Activated naive CD8-positive, alpha-beta T cell treated with anti-CD3 and anti-CD28 coated beads, Interleukin-2, amount 50 U/mL, for 16 hours (primary cell): ENCODE results near the gene ARHGEF40.

Experiments
- DNase-seq: peaks from one replicate; pipeline ENCODE4 v3.0.0-alpha.2; 2020; ENCODE audit warnings: low read depth, low spot score

ARHGEF40 gene

DNA sequence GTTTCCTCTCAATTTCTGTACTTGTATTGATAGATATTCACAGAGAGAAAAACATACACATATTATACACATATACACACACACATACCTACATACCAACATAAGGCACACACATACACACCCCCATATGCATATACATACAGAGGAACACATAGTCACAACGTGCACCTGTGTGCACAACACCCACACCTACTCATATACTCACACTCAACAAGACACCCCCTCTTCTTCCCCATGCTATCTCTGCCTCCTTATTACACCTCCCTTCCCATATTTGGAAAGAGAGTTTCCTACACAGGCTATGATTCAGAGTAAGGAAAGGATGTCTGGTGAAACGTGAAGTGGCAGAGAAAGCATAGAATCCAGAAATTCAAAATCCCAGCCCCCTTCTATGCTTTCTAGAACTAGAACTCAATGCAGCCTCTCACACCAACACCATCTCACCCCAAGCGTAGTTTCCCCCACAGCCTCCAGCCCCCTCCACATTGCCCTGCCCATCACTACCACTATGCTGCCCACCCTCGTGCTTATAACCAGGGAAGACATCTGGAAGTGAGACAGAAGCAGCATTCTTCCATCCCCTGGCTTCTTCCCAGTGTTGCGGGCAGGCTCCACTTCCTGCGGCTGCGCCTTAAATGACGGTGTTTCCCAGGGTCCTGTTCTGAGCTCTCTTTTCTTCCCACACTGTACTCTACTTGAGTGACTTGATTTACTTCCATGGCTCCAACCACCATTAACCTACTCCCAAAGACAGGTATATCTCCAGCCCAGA, 10.1 kb upstream of the ARHGEF40 start:
- DNase-seq: no peak

DNA sequence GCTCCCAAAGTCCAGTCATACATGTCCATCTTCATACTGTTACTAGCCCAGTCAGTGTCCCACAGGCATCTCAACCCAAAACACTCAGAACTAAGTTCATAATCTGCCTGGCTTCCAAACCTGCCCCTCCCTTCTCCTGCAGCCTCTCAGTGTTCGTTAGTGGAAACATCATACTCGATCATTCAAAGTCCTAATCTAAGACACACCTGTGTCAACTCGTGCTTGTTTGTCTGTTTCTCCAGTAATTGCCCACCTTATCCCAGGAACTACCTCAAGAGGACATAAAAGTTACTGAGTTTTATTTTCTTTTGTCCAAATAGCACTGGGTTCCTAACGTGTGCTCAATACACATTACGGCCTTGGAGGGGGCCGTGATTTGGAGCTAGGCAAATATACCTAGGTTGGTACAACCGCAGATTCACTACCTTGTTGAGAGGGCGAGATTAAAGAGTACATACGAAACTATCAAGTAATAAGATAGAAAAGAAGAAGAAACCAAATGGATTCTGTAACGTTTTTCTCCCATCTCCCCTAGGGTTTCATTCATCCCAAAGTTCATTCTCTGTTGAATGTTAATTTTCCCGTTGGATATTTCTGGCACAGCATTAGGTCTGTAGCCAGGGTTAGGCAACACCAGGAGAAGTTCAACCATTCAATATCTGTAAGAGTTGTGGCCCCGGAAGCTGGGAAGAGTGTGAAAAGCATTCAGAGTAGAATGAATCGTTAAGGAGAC, 9.3 kb upstream of the ARHGEF40 start:
- no peak for DNase-seq

DNA sequence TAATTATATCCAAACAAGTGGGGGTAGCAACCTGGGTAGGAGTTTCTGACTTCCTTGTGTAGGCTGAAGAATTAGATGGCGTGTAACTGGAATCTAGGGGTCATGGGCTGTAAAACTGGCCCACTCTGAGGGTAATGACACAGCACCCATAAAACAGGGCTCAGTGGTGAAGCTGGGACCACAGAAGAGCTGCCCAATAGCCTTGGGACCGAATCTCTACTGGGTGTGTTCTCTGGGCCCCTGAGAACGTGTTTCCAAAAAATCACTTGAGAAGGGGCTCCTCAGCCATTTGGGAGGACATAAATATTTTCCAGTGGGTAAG, 8.8 kb upstream of the ARHGEF40 start:
- no peak for DNase-seq

DNA sequence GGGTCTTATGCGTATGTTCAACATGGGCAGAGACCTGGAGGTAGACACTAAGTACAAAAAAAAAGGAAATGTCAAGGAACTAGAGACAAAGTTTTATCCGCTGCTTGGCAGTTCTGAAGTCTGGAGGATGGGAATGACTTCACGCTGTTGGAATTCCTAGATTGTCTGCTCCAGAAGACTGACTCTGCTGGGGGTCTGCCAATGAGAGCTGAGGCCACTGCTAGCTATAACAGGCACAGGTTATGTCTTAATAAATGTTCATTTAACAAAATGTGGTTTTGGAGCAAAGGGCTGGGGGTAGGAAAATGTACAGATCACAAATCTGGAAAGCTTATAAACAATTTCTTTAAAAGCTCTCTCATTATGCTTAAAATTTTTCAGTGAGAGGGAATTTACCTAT, 6.6 kb upstream of the ARHGEF40 start:
- DNase-seq: no peak

DNA sequence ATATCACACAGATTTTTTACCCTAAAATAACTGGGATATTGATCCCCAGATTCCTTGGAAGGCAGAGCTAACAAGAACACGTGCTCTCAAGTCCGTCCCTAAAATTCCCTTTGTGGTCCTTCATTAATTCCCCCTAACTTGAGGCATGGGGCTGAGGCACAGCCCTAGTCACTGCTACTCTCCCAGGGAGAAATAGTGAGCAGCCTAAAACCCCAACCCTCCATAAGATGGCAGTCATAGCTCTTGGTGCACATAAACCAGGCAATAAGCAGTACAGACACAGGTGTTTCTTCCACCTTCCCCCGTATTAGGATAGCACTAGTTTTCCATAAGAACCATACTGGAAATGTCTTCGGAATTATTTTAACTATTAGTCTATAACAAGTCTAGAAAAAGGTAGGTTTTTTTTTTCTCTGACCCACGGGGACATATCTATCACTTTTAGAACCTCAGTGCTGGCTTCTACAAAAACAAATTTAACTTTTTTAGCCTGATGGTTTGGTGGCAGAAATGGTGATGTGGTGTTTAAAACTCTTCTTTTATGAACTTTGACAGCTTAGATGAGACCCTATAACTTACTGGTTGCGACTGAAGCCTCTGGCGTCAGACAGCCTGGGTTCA, 3.1 kb upstream of the ARHGEF40 start:
- DNase-seq: no peak

DNA sequence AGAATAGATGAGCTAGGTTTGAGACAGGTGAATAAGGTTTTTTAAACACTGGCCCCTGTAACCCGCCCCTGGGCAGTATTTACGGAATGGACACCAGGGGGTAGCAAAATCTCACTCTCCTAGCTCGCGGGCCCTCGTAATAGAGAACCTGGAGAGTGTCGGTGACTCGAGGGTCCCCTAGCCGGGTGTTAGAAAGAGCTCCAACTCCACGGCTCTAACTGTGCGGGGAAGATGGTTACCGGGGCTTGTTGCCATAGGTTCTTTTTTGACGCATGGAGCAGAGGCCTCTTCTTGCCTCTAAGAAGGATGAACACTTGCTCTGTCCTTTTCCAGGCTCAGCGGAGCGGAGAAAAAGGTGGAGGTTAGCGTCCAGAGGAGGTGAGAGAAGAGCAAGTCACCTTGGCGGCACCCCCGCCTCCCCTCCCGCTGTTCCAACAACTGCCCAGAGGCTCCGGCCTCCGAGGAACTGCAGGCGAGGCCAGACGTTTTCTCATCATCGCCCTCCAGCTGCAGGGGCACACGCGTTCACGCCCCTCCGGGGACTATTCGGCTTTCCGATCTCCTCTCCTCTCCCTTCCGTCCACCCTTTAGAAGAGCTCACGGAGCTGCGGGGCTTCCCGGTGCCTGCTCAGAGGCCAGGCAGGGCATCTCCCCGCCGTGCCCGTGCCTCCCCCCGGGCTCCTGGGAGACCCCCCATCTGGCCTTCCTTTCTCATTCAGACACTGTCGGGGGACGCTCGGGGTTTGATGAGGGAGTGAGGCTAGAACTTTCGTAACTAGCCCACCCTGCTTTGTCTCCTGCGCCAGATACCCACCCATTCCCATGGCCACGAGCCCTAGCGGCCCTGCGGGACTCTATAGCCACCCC, 1.4 kb upstream of the ARHGEF40 start:
- DNase-seq: no peak

DNA sequence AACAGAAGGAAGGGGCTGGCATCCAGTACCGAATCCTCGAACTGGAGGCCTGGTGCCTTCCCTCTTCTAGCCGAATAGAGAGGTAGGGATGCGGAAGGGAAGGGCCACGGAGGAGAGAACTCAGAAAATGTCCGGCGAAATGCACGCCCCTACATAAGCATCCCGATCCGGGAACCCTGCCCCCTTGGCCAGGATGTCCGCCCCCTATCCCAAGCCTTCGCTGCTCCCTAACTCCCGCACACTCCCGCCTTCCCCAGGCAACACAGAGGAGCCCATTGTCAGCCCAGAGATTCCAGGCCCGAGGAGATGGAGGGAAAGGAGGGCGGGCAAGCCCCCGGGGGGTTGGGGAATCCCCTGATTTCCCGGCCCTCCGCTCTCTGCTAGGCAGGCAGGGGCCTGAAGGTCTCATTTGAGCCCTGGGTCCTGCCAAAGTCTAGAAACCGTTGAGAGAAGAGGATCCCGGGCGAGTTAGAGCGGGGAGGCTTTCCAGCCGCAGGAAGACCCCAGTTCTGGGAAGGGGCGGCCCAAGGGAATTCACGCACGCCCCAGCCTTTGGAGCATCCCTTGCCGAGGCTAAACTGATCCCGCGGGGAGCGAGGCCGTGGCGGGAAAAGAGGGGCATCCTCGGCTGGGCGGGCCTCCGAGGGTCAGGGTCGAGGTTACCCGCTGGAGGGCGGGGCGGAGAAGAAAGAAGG, 569 bp upstream of the ARHGEF40 start:
- DNase-seq: no peak

DNA sequence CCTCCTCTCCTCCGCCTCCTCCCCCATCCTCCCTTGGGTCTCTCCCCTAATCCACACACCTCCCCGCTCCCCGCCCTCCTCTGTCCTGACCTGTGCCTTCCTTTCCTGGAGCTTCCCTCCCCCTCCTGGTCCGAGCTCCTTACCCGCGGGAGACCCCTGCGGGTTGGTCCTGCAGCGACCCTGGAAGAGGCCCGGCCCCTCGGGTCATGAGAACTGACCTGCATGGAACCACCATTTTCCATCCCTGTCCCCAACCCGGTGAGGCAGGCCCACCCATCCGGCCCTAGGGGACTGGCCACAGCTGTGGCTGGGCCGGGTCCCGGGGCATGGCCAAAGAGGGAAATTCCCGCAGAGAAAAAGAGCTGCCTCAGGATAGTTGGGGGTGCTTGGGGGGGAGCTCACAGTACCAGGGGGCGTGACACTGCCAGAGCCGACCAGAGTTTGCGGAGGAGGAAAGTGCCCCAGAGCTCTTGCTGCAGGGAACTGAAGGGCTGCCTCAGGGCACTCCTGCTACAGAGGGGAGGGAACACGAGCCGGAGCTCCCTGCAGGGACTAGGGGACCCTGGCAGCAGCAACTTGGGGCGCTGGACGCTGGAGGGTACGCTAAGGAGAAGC, 613 bp downstream of the ARHGEF40 start:
- DNase-seq: no peak

DNA sequence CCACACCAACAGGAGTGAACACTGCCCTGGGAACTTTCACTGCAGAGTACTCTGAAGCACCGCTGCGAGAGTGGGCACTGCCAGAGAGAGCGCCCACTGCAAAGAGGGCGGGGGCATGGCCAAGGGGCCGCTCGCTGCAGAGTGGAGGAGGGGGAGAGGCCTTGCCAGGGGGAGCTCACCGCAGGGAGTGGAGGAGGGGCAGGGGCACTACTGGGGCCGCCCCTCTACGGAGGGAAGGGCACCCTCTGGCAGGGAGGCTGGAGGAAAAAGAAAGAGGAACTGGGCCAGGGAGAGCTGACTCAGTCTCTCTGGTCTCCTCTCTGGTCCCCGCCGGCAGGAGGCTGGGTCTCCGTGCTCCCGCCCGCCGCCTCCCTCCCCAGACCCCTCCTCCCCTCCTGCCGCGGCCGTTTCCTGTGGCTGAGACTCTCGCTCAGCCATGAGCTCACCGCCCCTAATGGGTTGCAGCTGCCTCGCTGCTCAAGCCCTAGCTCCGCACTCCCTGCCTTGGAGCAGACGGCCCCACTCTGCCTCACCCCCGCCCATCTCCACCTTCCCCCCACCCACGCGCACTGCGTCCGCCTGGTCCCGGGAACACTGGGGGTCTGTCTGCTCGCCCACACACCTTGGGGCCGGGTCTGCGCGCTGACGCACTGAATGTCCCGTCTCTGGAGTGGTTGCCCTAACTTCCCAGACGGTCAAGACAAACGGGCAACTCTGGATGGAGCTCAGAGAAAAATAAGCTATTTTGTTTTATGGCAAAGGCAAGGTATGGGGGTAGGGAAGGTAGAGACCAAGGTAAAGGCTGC, 1.3 kb downstream of the ARHGEF40 start:
- no peak for DNase-seq

DNA sequence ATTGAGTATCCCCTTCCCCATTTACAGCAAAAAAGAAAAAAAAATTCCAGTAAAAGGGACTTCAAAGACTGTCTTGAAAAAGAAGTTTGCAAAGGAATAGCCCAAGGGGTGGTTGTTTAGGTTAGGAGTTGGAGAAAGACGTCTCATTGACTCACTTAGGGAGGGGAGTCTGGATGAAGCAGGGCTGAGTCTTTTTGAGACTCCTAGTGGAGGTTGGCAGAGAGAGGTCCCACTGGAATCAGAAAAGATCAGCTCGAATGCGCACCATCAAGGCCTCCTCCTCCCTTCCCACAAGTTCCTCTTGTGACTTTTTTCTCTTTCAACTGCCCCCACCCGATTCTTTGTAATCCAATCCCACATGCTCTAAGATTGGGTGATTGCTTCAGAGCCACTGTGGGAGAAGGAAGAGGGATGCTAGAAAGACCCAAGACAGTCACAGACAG, 1.9 kb downstream of the ARHGEF40 start:
- DNase-seq: no peak

DNA sequence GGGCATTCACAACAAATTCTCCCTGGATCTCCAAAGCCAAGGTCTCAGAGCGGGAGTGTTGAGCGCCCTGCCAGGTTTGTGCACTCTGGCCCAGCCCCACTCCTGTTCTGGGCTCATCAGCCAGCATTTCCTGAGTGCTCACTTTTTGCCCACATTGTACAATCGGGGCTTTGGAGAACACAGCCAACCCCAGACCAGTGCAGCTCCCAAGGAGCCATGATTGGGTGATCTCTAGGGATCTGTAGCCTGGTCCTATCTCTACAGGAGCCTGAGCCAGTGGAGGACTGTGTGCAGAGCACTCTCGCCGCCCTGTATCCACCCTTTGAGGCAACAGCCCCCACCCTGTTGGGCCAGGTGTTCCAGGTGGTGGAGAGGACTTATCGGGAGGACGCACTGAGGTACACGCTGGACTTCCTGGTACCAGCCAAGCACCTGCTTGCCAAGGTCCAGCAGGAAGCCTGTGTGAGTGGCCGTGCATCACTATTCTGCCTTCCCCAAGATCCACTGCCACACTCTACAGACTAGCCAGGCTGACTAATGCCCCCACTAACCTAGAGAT, 2.8 kb downstream of the ARHGEF40 start:
- no peak for DNase-seq

DNA sequence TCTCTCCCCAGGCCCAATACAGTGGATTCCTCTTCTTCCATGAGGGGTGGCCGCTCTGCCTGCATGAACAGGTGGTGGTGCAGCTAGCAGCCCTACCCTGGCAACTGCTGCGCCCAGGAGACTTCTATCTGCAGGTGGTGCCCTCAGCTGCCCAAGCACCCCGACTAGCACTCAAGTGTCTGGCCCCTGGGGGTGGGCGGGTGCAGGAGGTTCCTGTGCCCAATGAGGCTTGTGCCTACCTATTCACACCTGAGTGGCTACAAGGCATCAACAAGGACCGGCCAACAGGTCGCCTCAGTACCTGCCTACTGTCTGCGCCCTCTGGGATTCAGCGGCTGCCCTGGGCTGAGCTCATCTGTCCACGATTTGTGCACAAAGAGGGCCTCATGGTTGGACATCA, 3.8 kb downstream of the ARHGEF40 start:
- DNase-seq: no peak

DNA sequence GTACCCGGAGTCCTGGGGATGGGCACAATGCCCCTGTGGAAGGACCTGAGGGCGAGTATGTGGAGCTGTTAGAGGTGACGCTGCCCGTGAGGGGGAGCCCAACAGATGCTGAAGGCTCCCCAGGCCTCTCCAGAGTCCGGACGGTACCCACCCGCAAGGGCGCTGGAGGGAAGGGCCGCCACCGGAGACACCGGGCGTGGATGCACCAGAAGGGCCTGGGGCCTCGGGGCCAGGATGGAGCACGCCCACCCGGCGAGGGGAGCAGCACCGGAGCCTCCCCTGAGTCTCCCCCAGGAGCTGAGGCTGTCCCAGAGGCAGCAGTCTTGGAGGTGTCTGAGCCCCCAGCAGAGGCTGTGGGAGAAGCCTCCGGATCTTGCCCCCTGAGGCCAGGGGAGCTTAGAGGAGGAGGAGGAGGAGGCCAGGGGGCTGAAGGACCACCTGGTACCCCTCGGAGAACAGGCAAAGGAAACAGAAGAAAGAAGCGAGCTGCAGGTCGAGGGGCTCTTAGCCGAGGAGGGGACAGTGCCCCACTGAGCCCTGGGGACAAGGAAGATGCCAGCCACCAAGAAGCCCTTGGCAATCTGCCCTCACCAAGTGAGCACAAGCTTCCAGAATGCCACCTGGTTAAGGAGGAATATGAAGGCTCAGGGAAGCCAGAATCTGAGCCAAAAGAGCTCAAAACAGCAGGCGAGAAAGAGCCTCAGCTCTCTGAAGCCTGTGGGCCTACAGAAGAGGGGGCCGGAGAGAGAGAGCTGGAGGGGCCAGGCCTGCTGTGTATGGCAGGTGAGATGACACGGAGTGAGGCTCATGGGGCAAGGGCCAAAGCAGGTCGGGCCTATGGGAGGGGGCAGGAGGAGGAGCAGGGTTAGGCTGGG, 4.5 kb downstream of the ARHGEF40 start:
- DNase-seq: no peak

DNA sequence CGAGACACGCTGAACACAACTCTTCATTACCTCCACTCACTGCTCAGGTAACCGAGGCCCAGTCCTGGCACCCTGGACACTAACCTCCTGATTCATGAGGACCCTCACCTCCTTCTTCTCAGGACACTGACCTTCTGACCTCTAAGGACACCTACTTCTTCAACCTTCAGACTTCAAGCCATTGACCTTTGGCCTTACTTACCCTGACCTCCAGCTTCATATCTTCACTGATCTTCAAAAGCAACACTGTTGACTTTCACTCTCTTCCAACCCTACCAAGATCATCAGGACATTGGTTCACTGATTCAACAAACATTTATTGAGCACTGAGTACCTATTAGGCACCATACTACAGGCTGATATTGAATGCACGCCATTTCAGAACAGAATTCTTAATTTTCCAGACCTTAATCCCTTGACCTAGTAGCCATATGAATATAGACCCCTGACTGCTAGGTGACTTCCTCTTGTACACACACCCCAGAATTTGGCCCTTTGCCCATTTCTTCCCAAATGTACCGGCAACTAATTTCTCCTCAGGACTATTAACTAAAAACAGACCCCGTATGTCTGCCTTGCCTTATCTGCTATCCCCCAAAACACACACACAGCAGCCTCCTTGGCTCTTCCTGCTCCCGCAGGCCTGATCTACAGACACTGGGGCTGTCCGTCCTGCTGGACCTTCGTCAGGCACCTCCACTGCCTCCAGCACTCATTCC, 5.8 kb downstream of the ARHGEF40 start:
- DNase-seq: no peak

DNA sequence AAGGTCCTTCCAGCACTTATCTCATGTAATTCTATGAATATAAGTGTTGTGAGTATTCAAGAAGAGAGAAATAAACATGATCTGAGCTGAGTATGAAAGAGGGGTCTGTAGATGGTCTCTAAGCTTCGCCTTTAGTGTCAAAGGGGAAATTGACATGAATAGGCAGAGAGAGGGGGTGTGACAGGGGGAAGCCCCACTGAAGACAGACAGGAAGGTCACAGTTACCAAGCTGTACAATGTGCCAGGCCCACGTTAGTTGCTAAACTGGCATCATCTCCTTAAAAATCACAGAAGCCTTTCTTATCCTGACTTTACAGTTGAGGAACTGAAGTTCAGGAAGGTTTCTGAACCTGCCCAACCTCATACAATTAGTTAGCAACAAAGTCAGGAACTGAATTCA, 7.6 kb downstream of the ARHGEF40 start:
- DNase-seq: no peak

DNA sequence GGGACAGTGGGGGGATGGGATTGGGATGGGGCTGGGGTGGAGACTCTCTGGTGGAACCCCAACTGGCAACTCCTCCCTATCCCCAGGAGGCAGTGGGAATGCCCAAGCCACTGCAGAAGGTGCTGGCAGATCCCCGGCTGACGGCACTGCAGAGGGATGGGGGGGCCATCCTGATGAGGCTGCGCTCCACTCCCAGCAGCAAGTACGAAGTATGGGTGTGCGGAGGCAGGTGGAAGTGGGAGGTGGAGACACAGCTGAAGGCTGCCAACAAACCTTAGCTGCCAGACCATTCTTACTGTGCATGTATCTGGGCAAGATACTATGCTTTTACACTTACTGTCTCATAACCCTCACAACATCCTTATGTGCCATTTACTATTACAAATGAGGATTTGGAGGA, 8.2 kb downstream of the ARHGEF40 start:
- no peak for DNase-seq

DNA sequence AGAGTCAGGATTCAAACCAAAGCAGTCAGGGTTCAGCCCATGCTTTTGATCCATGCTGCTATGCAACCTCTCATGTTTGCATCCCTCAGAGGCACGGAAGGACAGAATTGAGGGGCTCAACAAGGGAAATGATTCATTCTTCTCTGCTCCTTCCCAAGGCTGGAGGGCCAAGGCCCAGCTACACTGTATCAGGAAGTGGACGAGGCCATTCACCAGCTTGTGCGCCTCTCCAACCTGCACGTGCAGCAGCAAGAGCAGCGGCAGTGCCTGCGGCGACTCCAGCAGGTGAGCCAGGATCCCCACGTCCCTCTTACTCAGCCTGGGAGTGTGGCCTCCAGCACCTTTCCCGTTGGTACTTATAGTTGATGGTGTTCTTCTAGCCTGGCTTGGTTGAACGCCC, 8.6 kb downstream of the ARHGEF40 start:
- no peak for DNase-seq

DNA sequence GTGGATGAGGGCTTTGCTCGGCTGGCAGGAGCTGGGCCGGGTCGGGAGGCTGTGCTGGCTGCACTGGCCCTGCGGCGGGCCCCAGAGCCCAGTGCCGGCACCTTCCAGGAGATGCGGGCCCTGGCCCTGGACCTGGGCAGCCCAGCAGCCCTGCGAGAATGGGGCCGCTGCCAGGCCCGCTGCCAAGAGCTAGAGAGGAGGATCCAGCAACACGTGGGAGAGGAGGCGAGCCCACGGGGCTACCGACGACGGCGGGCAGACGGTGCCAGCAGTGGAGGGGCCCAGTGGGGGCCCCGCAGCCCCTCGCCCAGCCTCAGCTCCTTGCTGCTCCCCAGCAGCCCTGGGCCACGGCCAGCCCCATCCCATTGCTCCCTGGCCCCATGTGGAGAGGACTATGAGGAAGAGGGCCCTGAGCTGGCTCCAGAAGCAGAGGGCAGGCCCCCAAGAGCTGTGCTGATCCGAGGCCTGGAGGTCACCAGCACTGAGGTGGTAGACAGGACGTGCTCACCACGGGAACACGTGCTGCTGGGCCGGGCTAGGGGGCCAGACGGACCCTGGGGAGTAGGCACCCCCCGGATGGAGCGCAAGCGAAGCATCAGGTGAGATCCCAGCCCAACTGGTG, 11.5 kb downstream of the ARHGEF40 start:
- DNase-seq: no peak
